Upper lobe of right lung (tissue), 1 donor: ENCODE measurements around the gene RBM42. TPM values are rescaled to one million over a fixed set of nuclear protein-coding genes. Genes with fewer than 3 reads are reported as not detected.

ENCODE experiments used
- ATAC-seq: fragments of 200-7000 bp; cut with Tn5 transposase; one replicate; pipeline ENCODE4 v1.9.1; 2020; ENCODE audit warnings: mild to moderate bottlenecking, moderate library complexity
- DNase-seq: peaks from one replicate; pipeline ENCODE4 v3.0.0-alpha.2; 2020
- H3K27ac ChIP-seq: fragments of 200-600 bp; one replicate; pipeline ENCODE4 v1.8.0; 2022
- H3K27me3 ChIP-seq: fragments of 200-600 bp; one replicate; pipeline ENCODE4 v1.8.0; 2022; ENCODE audit warnings: mild to moderate bottlenecking
- H3K36me3 ChIP-seq: fragments of 200-600 bp; one replicate; pipeline ENCODE4 v1.8.0; 2022
- H3K4me1 ChIP-seq: fragments of 200-600 bp; one replicate; pipeline ENCODE4 v1.8.0; 2022
- H3K4me3 ChIP-seq: fragments of 200-600 bp; one replicate; pipeline ENCODE4 v1.8.0; 2022; ENCODE audit warnings: mild to moderate bottlenecking
- H3K9me3 ChIP-seq: fragments of 200-600 bp; one replicate; pipeline ENCODE4 v1.8.0; 2022
- intact Hi-C: fragments of 100-400 bp; cut with DNase I; formaldehyde crosslinking; loops from one replicate; pipeline ENCODE4 v1.11.0; 2022
- long read RNA-seq: library from polyadenylated mRNA; unstranded; transcript quantifications from one replicate; pipeline ENCODE4 v2.0.0, GENCODE V29; 2021
- total RNA-seq: library from RNA; stranded (reverse); fragmentation: NEBNext Ultra II Directional; extraction: Animal tissue kit (Norgen Biotek cat#: 25700); gene quantifications from one replicate; pipeline ENCODE4 v1.2.1, GENCODE V29; 2021
- TF ChIP-seq, protein P1 (sequence below): fragments of 200-600 bp; IDR thresholded peaks from one replicate; pipeline ENCODE4 v1.8.0; 2022; ENCODE audit warnings: antibody characterized with exemption
- donor health status: DM: no; HTN: yes; CAD: no; lungs with severe emphysema.

The RBM42 gene, protein sequence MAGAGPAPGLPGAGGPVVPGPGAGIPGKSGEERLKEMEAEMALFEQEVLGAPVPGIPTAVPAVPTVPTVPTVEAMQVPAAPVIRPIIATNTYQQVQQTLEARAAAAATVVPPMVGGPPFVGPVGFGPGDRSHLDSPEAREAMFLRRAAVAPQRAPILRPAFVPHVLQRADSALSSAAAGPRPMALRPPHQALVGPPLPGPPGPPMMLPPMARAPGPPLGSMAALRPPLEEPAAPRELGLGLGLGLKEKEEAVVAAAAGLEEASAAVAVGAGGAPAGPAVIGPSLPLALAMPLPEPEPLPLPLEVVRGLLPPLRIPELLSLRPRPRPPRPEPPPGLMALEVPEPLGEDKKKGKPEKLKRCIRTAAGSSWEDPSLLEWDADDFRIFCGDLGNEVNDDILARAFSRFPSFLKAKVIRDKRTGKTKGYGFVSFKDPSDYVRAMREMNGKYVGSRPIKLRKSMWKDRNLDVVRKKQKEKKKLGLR
- total RNA-seq, result 64.5 TPM
- long read RNA-seq, transcript RBM42-201 (10 exons, 1,680 nt), result major isoform, 78 of 142 reads
- long read RNA-seq, partial matches to known transcripts, result 12 of 142 reads
- long read RNA-seq, other reads (novel, unspliced or antisense), result 51 of 142 reads

GRCh38 chr19:35628565-35629331, at the start of gene RBM42:
Gene RBM42, plus strand, starts transcription at chr19:35629036. Its CDS starts 118 bp downstream, at chr19:35629154.
- H3K4me1 ChIP-seq, result peaks cover 9% of the 10 kb centered on the region
- TF ChIP-seq, protein P1, sequence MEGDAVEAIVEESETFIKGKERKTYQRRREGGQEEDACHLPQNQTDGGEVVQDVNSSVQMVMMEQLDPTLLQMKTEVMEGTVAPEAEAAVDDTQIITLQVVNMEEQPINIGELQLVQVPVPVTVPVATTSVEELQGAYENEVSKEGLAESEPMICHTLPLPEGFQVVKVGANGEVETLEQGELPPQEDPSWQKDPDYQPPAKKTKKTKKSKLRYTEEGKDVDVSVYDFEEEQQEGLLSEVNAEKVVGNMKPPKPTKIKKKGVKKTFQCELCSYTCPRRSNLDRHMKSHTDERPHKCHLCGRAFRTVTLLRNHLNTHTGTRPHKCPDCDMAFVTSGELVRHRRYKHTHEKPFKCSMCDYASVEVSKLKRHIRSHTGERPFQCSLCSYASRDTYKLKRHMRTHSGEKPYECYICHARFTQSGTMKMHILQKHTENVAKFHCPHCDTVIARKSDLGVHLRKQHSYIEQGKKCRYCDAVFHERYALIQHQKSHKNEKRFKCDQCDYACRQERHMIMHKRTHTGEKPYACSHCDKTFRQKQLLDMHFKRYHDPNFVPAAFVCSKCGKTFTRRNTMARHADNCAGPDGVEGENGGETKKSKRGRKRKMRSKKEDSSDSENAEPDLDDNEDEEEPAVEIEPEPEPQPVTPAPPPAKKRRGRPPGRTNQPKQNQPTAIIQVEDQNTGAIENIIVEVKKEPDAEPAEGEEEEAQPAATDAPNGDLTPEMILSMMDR, result no peak
- intact Hi-C loops, result no loop called here
- peaks cover 34% of the 10 kb centered on the region for H3K36me3 ChIP-seq
- H3K9me3 ChIP-seq, result no peaks in the 10 kb centered on the region
- peak; percentile 100 for ATAC-seq
- H3K4me3 ChIP-seq, result peak within 1 kb of the TSS; percentile 96
- H3K27ac ChIP-seq, result peak within 1 kb of the TSS; percentile 96
- peak; percentile 96 for DNase-seq
- no peaks in the 10 kb centered on the region for H3K27me3 ChIP-seq

- Histone ChIP-seq H3K4me1 (no peaks in the 10 kb centered on the region), H3K9me3 (no peaks in the 10 kb centered on the region), H3K36me3 (no peaks in the 10 kb centered on the region), H3K4me3 (no peak overlapping the region), H3K27ac (no peak overlapping the region), H3K27me3 (no peaks in the 10 kb centered on the region)
- intact Hi-C loops, result no loop called here
- TF ChIP-seq, protein P1, result no peak
- no peak for ATAC-seq
- DNase-seq, result no peak
These were observed 46.1 kb upstream of the RBM42 start for GRCh38 chr19:35582760-35583159.

GRCh38 chr19:35585848-35586247, 43.0 kb upstream of the RBM42 start, which contains the start of gene PMIS2:
Gene PMIS2, plus strand, starts transcription at chr19:35586173. Its CDS starts 87 bp downstream, at chr19:35586260.
- TF ChIP-seq, protein P1, result no peak
- H3K4me1 ChIP-seq, result no peaks in the 10 kb centered on the region
- H3K27me3 ChIP-seq, result no peaks in the 10 kb centered on the region
- no peak for ATAC-seq
- intact Hi-C loops, result no loop called here
- DNase-seq, result no peak
- H3K27ac ChIP-seq, result no peak within 1 kb of the TSS
- H3K4me3 ChIP-seq, result no peak within 1 kb of the TSS
- H3K36me3 ChIP-seq, result no peaks in the 10 kb centered on the region
- H3K9me3 ChIP-seq, result no peaks in the 10 kb centered on the region

DNA sequence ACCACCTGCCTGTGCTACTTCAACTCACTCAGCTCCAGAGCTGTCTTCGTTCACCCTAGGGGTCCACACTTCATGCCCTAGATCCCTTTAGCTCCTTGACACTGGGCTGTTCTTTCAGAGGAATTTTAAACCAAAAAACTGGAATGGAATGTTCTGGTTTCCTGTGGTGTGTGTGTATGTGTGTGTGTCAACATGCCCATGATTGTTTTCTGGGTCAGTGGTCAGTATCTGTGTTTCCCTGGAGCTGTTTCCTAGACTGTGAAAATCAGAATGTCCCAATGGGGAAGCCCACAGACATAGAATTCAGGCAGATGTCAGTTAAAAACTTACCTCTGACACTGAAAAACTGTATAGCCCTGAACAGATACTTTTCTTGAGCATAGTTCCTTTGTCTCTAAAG, 41.5 kb upstream of the RBM42 start:
- ATAC-seq (no peak), DNase-seq (no peak)
- intact Hi-C loops, result no loop called here
- TF ChIP-seq, protein P1, result no peak
- H3K4me3 ChIP-seq, result no peak overlapping the region
- no peak overlapping the region for H3K27ac ChIP-seq
- H3K27me3 ChIP-seq, result peaks cover 6% of the 10 kb centered on the region
- no peaks in the 10 kb centered on the region for H3K9me3 ChIP-seq
- H3K36me3 ChIP-seq, result no peaks in the 10 kb centered on the region
- H3K4me1 ChIP-seq, result no peaks in the 10 kb centered on the region

- TF ChIP-seq, protein P1, result no peak
- Histone ChIP-seq H3K27me3 (peaks cover 16% of the 10 kb centered on the region), H3K4me3 (no peak overlapping the region), H3K36me3 (no peaks in the 10 kb centered on the region), H3K27ac (no peak overlapping the region), H3K4me1 (no peaks in the 10 kb centered on the region), H3K9me3 (no peaks in the 10 kb centered on the region)
- intact Hi-C loops, result no loop called here
- ATAC-seq (no peak), DNase-seq (no peak)
These were observed 38.0 kb upstream of the RBM42 start for GRCh38 chr19:35590875-35591274.
